Measurements from ENCODE around the gene UGT2B15. TPM values are rescaled to one million over a fixed set of nuclear protein-coding genes. Genes with fewer than 3 reads are reported as not detected.
"Not testable (repeated sequence)": the region's sequence is repeated elsewhere in the genome, so short reads cannot be mapped to it uniquely, and the experiment has no call there.

UGT2B15 gene
- total and polyA plus RNA-seq, 8 donors, result 0.34 to 1.9 (median 0.69) TPM; not detected in 2

GRCh38 chr4:68630371-68630770, 40.1 kb downstream of the UGT2B15 start:
- ATAC-seq (no peak), DNase-seq (no peak)
- Histone ChIP-seq H3K36me3 (no peaks in the 10 kb centered on the region), H3K4me3 (no peak overlapping the region), H3K9me3 (no peaks in the 10 kb centered on the region), H3K27me3 (no peaks in the 10 kb centered on the region), H3K4me1 (no peaks in the 10 kb centered on the region), H3K27ac (no peak overlapping the region)
- intact Hi-C loops (cut with DNase I), result no loop called here
- TF ChIP-seq, protein P1, sequence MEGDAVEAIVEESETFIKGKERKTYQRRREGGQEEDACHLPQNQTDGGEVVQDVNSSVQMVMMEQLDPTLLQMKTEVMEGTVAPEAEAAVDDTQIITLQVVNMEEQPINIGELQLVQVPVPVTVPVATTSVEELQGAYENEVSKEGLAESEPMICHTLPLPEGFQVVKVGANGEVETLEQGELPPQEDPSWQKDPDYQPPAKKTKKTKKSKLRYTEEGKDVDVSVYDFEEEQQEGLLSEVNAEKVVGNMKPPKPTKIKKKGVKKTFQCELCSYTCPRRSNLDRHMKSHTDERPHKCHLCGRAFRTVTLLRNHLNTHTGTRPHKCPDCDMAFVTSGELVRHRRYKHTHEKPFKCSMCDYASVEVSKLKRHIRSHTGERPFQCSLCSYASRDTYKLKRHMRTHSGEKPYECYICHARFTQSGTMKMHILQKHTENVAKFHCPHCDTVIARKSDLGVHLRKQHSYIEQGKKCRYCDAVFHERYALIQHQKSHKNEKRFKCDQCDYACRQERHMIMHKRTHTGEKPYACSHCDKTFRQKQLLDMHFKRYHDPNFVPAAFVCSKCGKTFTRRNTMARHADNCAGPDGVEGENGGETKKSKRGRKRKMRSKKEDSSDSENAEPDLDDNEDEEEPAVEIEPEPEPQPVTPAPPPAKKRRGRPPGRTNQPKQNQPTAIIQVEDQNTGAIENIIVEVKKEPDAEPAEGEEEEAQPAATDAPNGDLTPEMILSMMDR (IDR thresholded peaks at IDR 0.05), result no peak

GRCh38 chr4:68622731-68623130, 47.7 kb downstream of the UGT2B15 start:
- H3K27ac ChIP-seq; DNase-seq; intact Hi-C loops (cut with DNase I); H3K9me3 ChIP-seq; H3K27me3 ChIP-seq; H3K4me1 ChIP-seq; H3K36me3 ChIP-seq; H3K4me3 ChIP-seq; ATAC-seq: not testable (repeated sequence)

DNA sequence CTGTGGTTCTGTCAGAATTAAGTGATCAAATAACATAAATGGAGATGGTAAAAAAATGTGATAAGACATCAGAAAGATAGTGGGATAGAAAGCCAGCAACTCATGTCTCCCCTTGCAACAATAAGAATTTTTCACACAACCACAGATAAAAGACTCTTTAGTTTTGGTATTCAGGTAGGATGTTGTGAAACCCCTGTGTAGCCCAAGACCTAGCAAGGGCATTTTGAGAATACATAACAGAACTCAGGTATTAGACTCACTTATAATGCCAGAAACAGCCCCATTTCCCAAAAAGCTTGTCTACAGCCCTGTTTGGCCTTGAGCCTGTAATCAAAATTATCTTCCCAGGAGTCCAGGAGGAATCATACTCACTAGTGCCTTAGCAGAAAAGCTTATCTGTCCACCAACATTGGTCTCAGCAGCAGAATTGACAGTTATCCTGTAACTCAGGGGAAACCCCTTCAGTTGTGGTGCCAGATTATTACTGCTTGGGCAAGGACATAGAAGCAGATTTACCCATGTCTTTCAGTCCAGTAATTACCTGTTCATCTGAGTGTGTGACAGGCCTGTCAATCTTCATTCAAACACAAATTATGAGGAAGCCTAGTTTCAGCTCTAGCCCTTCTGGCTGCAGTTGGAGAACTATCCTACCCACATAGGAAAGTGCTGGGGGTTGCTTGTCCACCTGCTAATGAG, 53.3 kb downstream of the UGT2B15 start:
- H3K4me1 ChIP-seq, result no peaks in the 10 kb centered on the region
- H3K4me3 ChIP-seq, result no peak overlapping the region
- no peaks in the 10 kb centered on the region for H3K27me3 ChIP-seq
- ATAC-seq (no peak), DNase-seq (no peak)
- TF ChIP-seq, protein P1 (IDR thresholded peaks at IDR 0.05), result no peak
- H3K27ac ChIP-seq, result no peak overlapping the region
- H3K9me3 ChIP-seq, result no peaks in the 10 kb centered on the region
- intact Hi-C loops (cut with DNase I), result no loop called here
- H3K36me3 ChIP-seq, result no peaks in the 10 kb centered on the region

DNA sequence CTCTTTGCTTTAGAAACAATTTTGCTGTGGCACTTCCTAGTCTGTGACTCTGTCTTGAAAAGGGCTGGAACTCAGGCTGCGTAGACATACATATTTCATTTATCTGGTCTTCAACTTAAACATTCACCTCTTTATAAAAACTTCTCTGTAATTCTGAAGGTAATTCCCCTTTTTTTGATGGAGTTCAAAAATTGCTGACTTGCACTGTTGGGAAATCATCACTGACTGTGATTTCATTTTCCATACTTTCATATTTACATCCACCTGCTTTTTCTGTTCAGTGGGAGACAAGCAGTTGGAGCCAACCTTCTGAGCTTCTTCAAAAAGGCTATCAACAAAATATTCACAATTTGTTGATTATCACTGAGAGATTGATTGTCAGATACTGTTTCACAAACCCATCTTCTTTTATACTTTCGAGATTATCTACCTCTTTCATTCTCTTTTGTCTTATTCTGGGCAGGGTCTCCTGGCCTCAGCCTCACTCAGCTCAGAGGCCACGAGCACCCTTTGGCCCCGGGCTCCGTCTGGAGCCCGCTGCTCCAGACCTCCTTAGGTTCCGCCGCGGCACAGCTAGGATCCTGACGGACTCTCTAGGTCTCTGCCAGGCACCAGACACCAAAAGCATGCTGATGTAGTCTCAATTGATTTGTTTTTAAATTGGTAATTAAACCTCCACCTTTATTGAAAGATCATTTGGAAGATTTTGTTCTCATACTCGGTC, 54.6 kb downstream of the UGT2B15 start:
- intact Hi-C loops (cut with DNase I), result no loop called here
- ATAC-seq, result no peak
- DNase-seq, result no peak
- no peaks in the 10 kb centered on the region for H3K27me3 ChIP-seq
- H3K4me1 ChIP-seq, result no peaks in the 10 kb centered on the region
- H3K4me3 ChIP-seq, result no peak overlapping the region
- H3K27ac ChIP-seq, result no peak overlapping the region
- H3K9me3 ChIP-seq, result no peaks in the 10 kb centered on the region
- H3K36me3 ChIP-seq, result no peaks in the 10 kb centered on the region
- TF ChIP-seq, protein P1 (IDR thresholded peaks at IDR 0.05), result no peak

GRCh38 chr4:68613752-68614151, 56.7 kb downstream of the UGT2B15 start:
- Histone ChIP-seq H3K9me3 (no peaks in the 10 kb centered on the region), H3K4me1 (no peaks in the 10 kb centered on the region), H3K4me3 (no peak overlapping the region), H3K36me3 (no peaks in the 10 kb centered on the region), H3K27ac (no peak overlapping the region), H3K27me3 (no peaks in the 10 kb centered on the region)
- ATAC-seq (no peak), DNase-seq (no peak)
- TF ChIP-seq, protein P1 (IDR thresholded peaks at IDR 0.05), result no peak
- intact Hi-C loops (cut with DNase I), result no loop called here

All from left lung (tissue), 10 donors.